ENCODE measurements around the gene MYDGF.

MYDGF gene

GRCh38 chr19:4619668-4620294 is 50.4 kb downstream of the MYDGF start:
- Histone ChIP-seq H3K4me3 (replicated peaks; ENCODE audit: low read depth, low read length) (no peak overlapping the region), H3K36me3 (ENCODE audit: control insufficient read depth, insufficient read depth, low read length) (no peaks in the 10 kb centered on the region), H3K27me3 (replicated peaks; ENCODE audit: control insufficient read depth, insufficient read depth, low read length) (no peaks in the 10 kb centered on the region)
- no peak for DNase-seq (ENCODE audit: extremely low read depth, insufficient read length)
- no peak for TF ChIP-seq CTCF (IDR thresholded peaks at IDR 0.05; ENCODE audit: insufficient read depth, low read length, poor library complexity, severe bottlenecking)

GRCh38 chr19:4618019-4618418 is 52.1 kb downstream of the MYDGF start:
- no peak overlapping the region for H3K4me3 ChIP-seq (replicated peaks; ENCODE audit: low read depth, low read length)
- DNase-seq (ENCODE audit: extremely low read depth, insufficient read length), result no peak
- no peaks in the 10 kb centered on the region; the same call in 1 of the 2 replicates for H3K27me3 ChIP-seq (replicated peaks; ENCODE audit: control insufficient read depth, insufficient read depth, low read length)
- TF ChIP-seq CTCF (IDR thresholded peaks at IDR 0.05; ENCODE audit: insufficient read depth, low read length, poor library complexity, severe bottlenecking), result no peak
- H3K36me3 ChIP-seq (ENCODE audit: control insufficient read depth, insufficient read depth, low read length), result no peaks in the 10 kb centered on the region

GRCh38 chr19:4613254-4613751 is 56.8 kb downstream of the MYDGF start:
- no peaks in the 10 kb centered on the region; the same call in 1 of the 2 replicates for H3K27me3 ChIP-seq (replicated peaks; ENCODE audit: control insufficient read depth, insufficient read depth, low read length)
- DNase-seq (ENCODE audit: extremely low read depth, insufficient read length), result no peak
- no peak overlapping the region for H3K4me3 ChIP-seq (replicated peaks; ENCODE audit: low read depth, low read length)
- no peaks in the 10 kb centered on the region for H3K36me3 ChIP-seq (ENCODE audit: control insufficient read depth, insufficient read depth, low read length)
- no peak for TF ChIP-seq CTCF (IDR thresholded peaks at IDR 0.05; ENCODE audit: insufficient read depth, low read length, poor library complexity, severe bottlenecking)

- Histone ChIP-seq H3K4me3 (replicated peaks; ENCODE audit: low read depth, low read length) (no peak overlapping the region), H3K27me3 (replicated peaks; ENCODE audit: control insufficient read depth, insufficient read depth, low read length) (no peaks in the 10 kb centered on the region; the same call in none of the 2 replicates), H3K36me3 (ENCODE audit: control insufficient read depth, insufficient read depth, low read length) (no peaks in the 10 kb centered on the region)
- DNase-seq (ENCODE audit: extremely low read depth, insufficient read length), result no peak
- no peak for TF ChIP-seq CTCF (IDR thresholded peaks at IDR 0.05; ENCODE audit: insufficient read depth, low read length, poor library complexity, severe bottlenecking)
Observed at GRCh38 chr19:4609878-4610511, 60.1 kb downstream of the MYDGF start.

All from GM06990 (cell line).